Endodermal cell (in vitro differentiated cells): ENCODE data around the gene TKTL1. TPM values are rescaled to one million over a fixed set of nuclear protein-coding genes. Genes with fewer than 3 reads are reported as not detected.
A peak's percentile ranks its signal among the peaks of the same experiment; 100 is the strongest.

Experiments used
- DNase-seq: peaks from one replicate; pipeline ENCODE4 v3.0.0-alpha.2; 2017
- H3K27ac ChIP-seq: 2 replicates; pipeline ENCODE4 v1.5.1; 2013; ENCODE audit warnings: mild to moderate bottlenecking, low read depth, low read length, moderate library complexity
- H3K27me3 ChIP-seq: 2 replicates; pipeline ENCODE4 v1.6.1; 2013; ENCODE audit warnings: mild to moderate bottlenecking, low read length, moderate library complexity; ENCODE audit not compliant: insufficient read depth, control insufficient read depth, poor library complexity, severe bottlenecking
- H3K36me3 ChIP-seq: 2 replicates; pipeline ENCODE4 v1.7.0; 2013; ENCODE audit warnings: mild to moderate bottlenecking, low read length, moderate library complexity; ENCODE audit not compliant: control insufficient read depth, insufficient read depth
- H3K4me1 ChIP-seq: one replicate; pipeline ENCODE4 v1.7.0; 2013; ENCODE audit warnings: low read length; ENCODE audit not compliant: control insufficient read depth, insufficient read depth
- H3K4me3 ChIP-seq: 2 replicates; pipeline ENCODE4 v1.5.1; 2013; ENCODE audit warnings: mild to moderate bottlenecking, low read length, moderate library complexity
- H3K9ac ChIP-seq: 2 replicates; pipeline ENCODE4 v1.6.1; 2013; ENCODE audit warnings: mild to moderate bottlenecking, low read length, moderate library complexity; ENCODE audit not compliant: poor library complexity, severe bottlenecking; ENCODE audit errors: extremely low read depth
- H3K9me3 ChIP-seq: 2 replicates; pipeline ENCODE4 v1.6.1; 2013; ENCODE audit warnings: mild to moderate bottlenecking, low read length, moderate library complexity; ENCODE audit not compliant: control insufficient read depth
- H3K27ac Mint-ChIP-seq: 2 replicates; pipeline ENCODE4 v1.8.0; 2020; ENCODE audit warnings: mixed read lengths
- H3K27me3 Mint-ChIP-seq: 2 replicates; pipeline ENCODE4 v1.8.0; 2021; ENCODE audit warnings: mild to moderate bottlenecking, mixed read lengths; ENCODE audit not compliant: insufficient read depth
- H3K36me3 Mint-ChIP-seq: 2 replicates; pipeline ENCODE4 v1.8.0; 2020; ENCODE audit warnings: low read depth, mixed read lengths
- H3K4me1 Mint-ChIP-seq: 2 replicates; pipeline ENCODE4 v1.8.0; 2020; ENCODE audit warnings: mixed read lengths
- H3K4me3 Mint-ChIP-seq: 2 replicates; pipeline ENCODE4 v1.8.0; 2020; ENCODE audit warnings: mild to moderate bottlenecking, moderate library complexity, mixed read lengths
- H3K9me3 Mint-ChIP-seq: 2 replicates; pipeline ENCODE4 v1.8.0; 2020; ENCODE audit warnings: mild to moderate bottlenecking, mixed read lengths
- WGBS, 2 experiments: methylation state at CpG; one replicate each; pipeline versions ENCODE4 v1.1.5 to v1.1.7; 2013; ENCODE audit warnings: missing lambda C conversion rate in 2 of 2, mixed read lengths in 1 of 2; ENCODE audit not compliant: insufficient coverage in 1 of 2, insufficient read length in 1 of 2; 5-methylcytosine and 5-hydroxymethylcytosine counted together
- total RNA-seq, 2 donors: library from RNA; stranded (reverse); fragmentation: NEBNext Ultra II Directional in 1 of 2; extraction: Animal tissue kit (Norgen Biotek cat#: 25700) in 1 of 2; gene quantifications; 2 replicates in 1 of 2; 3 replicates in 1 of 2; pipeline ENCODE4 v1.2.1, GENCODE V29; 2021
- TF ChIP-seq, protein P1 (sequence below): fragments of 200-600 bp; sonication (generic); conservative IDR thresholded peaks from 2 replicates; pipeline ENCODE4 v1.5.0; 2021; ENCODE audit warnings: antibody characterized with exemption, mild to moderate bottlenecking

Gene TKTL1
- total RNA-seq, 2 donors from 2014 or later = not detected

- TF ChIP-seq, protein P1, sequence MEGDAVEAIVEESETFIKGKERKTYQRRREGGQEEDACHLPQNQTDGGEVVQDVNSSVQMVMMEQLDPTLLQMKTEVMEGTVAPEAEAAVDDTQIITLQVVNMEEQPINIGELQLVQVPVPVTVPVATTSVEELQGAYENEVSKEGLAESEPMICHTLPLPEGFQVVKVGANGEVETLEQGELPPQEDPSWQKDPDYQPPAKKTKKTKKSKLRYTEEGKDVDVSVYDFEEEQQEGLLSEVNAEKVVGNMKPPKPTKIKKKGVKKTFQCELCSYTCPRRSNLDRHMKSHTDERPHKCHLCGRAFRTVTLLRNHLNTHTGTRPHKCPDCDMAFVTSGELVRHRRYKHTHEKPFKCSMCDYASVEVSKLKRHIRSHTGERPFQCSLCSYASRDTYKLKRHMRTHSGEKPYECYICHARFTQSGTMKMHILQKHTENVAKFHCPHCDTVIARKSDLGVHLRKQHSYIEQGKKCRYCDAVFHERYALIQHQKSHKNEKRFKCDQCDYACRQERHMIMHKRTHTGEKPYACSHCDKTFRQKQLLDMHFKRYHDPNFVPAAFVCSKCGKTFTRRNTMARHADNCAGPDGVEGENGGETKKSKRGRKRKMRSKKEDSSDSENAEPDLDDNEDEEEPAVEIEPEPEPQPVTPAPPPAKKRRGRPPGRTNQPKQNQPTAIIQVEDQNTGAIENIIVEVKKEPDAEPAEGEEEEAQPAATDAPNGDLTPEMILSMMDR = no peak
- Mint-ChIP-seq H3K9me3 (peaks cover 51% of the 10 kb centered on the region), H3K4me3 (peak overlapping the region; percentile 92), H3K36me3 (peaks cover 12% of the 10 kb centered on the region), H3K27me3 (peaks cover 13% of the 10 kb centered on the region), H3K27ac (no peak overlapping the region), H3K4me1 (no peaks in the 10 kb centered on the region)
- no peaks in the 10 kb centered on the region for H3K27me3 ChIP-seq
- H3K4me1 ChIP-seq = no peaks in the 10 kb centered on the region
- 10 to 20% methylated on average over 1 to 42 of the region's 43 CpGs for WGBS, 2 experiments
- H3K36me3 ChIP-seq = peaks cover 28% of the 10 kb centered on the region
- H3K4me3 ChIP-seq = peak overlapping the region; percentile 71
- H3K27ac ChIP-seq = no peak overlapping the region
- H3K9ac ChIP-seq = no peak overlapping the region
- DNase-seq = no peak
- no peaks in the 10 kb centered on the region for H3K9me3 ChIP-seq
These were observed 76.2 kb downstream of the TKTL1 start for GRCh38 chrX:154371789-154372300.

DNA sequence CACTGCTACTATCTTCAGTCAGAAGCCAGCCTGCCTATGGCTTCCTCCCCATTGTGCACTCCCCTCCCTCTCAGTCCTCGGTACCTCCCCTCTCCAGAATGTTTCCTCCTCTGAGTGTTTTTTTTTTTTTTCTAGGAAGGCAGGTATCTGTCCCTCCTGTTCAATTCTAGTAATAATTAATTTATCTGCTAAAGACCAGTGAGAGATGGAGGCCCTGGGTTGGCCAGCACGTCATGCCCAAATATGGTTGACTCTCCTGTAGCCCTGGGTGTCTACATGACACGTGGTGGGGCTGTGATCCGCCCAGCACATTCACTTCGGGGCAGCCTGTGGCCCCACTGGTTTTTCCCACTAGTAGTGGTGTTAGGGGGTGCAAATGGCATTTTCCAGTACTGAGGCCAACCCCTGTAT, 77.0 kb downstream of the TKTL1 start:
- 56% methylated on average over 4 of the region's 5 CpGs; no CpG with 5 or more reads in 1 of the 2 experiments for WGBS, 2 experiments
- H3K4me3 ChIP-seq = peak overlapping the region; percentile 77

GRCh38 chrX:154373340-154374306, 78.0 kb downstream of the TKTL1 start:
- Mint-ChIP-seq H3K36me3 (peaks cover 6% of the 10 kb centered on the region), H3K4me3 (peak overlapping the region; percentile 45), H3K4me1 (no peaks in the 10 kb centered on the region), H3K27me3 (peaks cover 16% of the 10 kb centered on the region), H3K27ac (no peak overlapping the region), H3K9me3 (peaks cover 44% of the 10 kb centered on the region)
- no peaks in the 10 kb centered on the region for H3K27me3 ChIP-seq
- DNase-seq = peak; percentile 92
- H3K36me3 ChIP-seq = peaks cover 10% of the 10 kb centered on the region
- 23 to 32% methylated on average over 8 to 22 of the region's 23 CpGs for WGBS, 2 experiments
- H3K4me3 ChIP-seq = peak overlapping the region; percentile 77
- no peak overlapping the region for H3K27ac ChIP-seq
- no peaks in the 10 kb centered on the region for H3K4me1 ChIP-seq
- H3K9ac ChIP-seq = peak overlapping the region; percentile 6
- H3K9me3 ChIP-seq = no peaks in the 10 kb centered on the region
- TF ChIP-seq, protein P1 = peak; percentile 84

More for the DNA sequence above, 77.0 kb downstream of the TKTL1 start:
- Histone ChIP-seq H3K27ac (no peak overlapping the region), H3K27me3 (no peaks in the 10 kb centered on the region), H3K4me1 (no peaks in the 10 kb centered on the region), H3K9me3 (no peaks in the 10 kb centered on the region), H3K36me3 (peaks cover 20% of the 10 kb centered on the region), H3K9ac (no peak overlapping the region)
- TF ChIP-seq, protein P1 = no peak
- H3K4me3 Mint-ChIP-seq = peak overlapping the region; percentile 92
- H3K27me3 Mint-ChIP-seq = peaks cover 16% of the 10 kb centered on the region
- peaks cover 49% of the 10 kb centered on the region for H3K9me3 Mint-ChIP-seq
- H3K27ac Mint-ChIP-seq = peak overlapping the region; percentile 70
- no peak for DNase-seq
- no peaks in the 10 kb centered on the region for H3K4me1 Mint-ChIP-seq
- H3K36me3 Mint-ChIP-seq = peaks cover 9% of the 10 kb centered on the region
